HG03103 (cell line): ENCODE results near the gene BZW2.

Experiments used
- ATAC-seq: cut with Tn5 transposase; IDR thresholded peaks from one replicate; pipeline ENCODE4 v1.9.1; 2021; ENCODE audit warnings: low read depth; ENCODE audit not compliant: unreplicated experiment

The BZW2 gene

GRCh38 chr7:16712916-16713315, 66.9 kb downstream of the BZW2 start:
- ATAC-seq = no peak

GRCh38 chr7:16715928-16716327, 69.9 kb downstream of the BZW2 start:
- ATAC-seq = no peak

GRCh38 chr7:16718111-16718656, 72.2 kb downstream of the BZW2 start:
- ATAC-seq = no peak

- ATAC-seq = no peak
Observed at GRCh38 chr7:16719699-16720098, 73.7 kb downstream of the BZW2 start.

GRCh38 chr7:16721541-16721940, 75.6 kb downstream of the BZW2 start:
- ATAC-seq = no peak

- ATAC-seq = no peak
Observed at GRCh38 chr7:16724344-16724743, 78.4 kb downstream of the BZW2 start.

GRCh38 chr7:16726189-16726588, 80.2 kb downstream of the BZW2 start:
- no peak for ATAC-seq

GRCh38 chr7:16727736-16728135, 81.8 kb downstream of the BZW2 start:
- no peak for ATAC-seq

GRCh38 chr7:16728811-16729210, 82.8 kb downstream of the BZW2 start:
- ATAC-seq = no peak

- no peak for ATAC-seq
Observed at GRCh38 chr7:16729541-16729940, 83.6 kb downstream of the BZW2 start.

- no peak for ATAC-seq
Observed at GRCh38 chr7:16730937-16731336, 85.0 kb downstream of the BZW2 start.

GRCh38 chr7:16732828-16733227, 86.8 kb downstream of the BZW2 start:
- no peak for ATAC-seq

GRCh38 chr7:16734148-16734726, 88.3 kb downstream of the BZW2 start:
- no peak for ATAC-seq

- no peak for ATAC-seq
Observed at GRCh38 chr7:16735020-16735419, 89.0 kb downstream of the BZW2 start.

GRCh38 chr7:16738011-16738688, 92.2 kb downstream of the BZW2 start:
- no peak for ATAC-seq

- ATAC-seq = no peak
Observed at GRCh38 chr7:16739863-16740622, 94.1 kb downstream of the BZW2 start.

GRCh38 chr7:16740623-16740953, 94.6 kb downstream of the BZW2 start:
- ATAC-seq = no peak

- ATAC-seq = no peak
Observed at GRCh38 chr7:16740996-16741395, 95.0 kb downstream of the BZW2 start.

GRCh38 chr7:16741676-16742075, 95.7 kb downstream of the BZW2 start:
- no peak for ATAC-seq

GRCh38 chr7:16742547-16742946, 96.6 kb downstream of the BZW2 start:
- ATAC-seq = no peak

GRCh38 chr7:16743236-16743635, 97.3 kb downstream of the BZW2 start:
- ATAC-seq = no peak
